DMS114 treated with DMSO at 0.1 percent for 48 hours (cell line): ENCODE data around the gene CALHM4.
"Not testable (repeated sequence)": the region's sequence is repeated elsewhere in the genome, so short reads cannot be mapped to it uniquely, and the experiment has no call there.

ENCODE experiments used
- DNase-seq: peaks from one replicate; lab custom pipeline; 2025; ENCODE audit not compliant: unreplicated experiment; lab: John Stamatoyannopoulos, UW

The CALHM4 gene

GRCh38 chr6:116572162-116572561 is 18.6 kb downstream of the CALHM4 start:
- no peak for DNase-seq

GRCh38 chr6:116575227-116575626 is 21.7 kb downstream of the CALHM4 start:
- no peak for DNase-seq

- no peak for DNase-seq
Observed at GRCh38 chr6:116577486-116577885, 23.9 kb downstream of the CALHM4 start.

GRCh38 chr6:116578335-116578734 is 24.8 kb downstream of the CALHM4 start:
- no peak for DNase-seq

GRCh38 chr6:116579143-116579542 is 25.6 kb downstream of the CALHM4 start:
- no peak for DNase-seq

GRCh38 chr6:116580198-116580597 is 26.6 kb downstream of the CALHM4 start:
- DNase-seq = no peak

GRCh38 chr6:116586276-116586675 is 32.7 kb downstream of the CALHM4 start:
- DNase-seq = no peak

- no peak for DNase-seq
Observed at GRCh38 chr6:116586738-116587137, 33.2 kb downstream of the CALHM4 start.

- DNase-seq = no peak
Observed at GRCh38 chr6:116595247-116595646, 41.7 kb downstream of the CALHM4 start.

- DNase-seq = no peak
Observed at GRCh38 chr6:116596815-116597214, 43.3 kb downstream of the CALHM4 start.

GRCh38 chr6:116603916-116604315 is 50.4 kb downstream of the CALHM4 start:
- DNase-seq = not testable (repeated sequence)

GRCh38 chr6:116604868-116605267 is 51.3 kb downstream of the CALHM4 start:
- DNase-seq = not testable (repeated sequence)

- DNase-seq = no peak
Observed at GRCh38 chr6:116605935-116606334, 52.4 kb downstream of the CALHM4 start.
